NT2/D1 (cell line): ENCODE results near the gene TNFRSF12A.
A peak's percentile ranks its signal among the peaks of the same experiment; 100 is the strongest.

ENCODE experiments used
- DNase-seq: peaks from one replicate; pipeline ENCODE4 v3.0.0-alpha.2; 2011; ENCODE audit warnings: low read depth, low spot score
- H3K27me3 ChIP-seq: 2 replicates; pipeline ENCODE4 v1.6.0; 2011; ENCODE audit warnings: mild to moderate bottlenecking; ENCODE audit not compliant: insufficient read length, insufficient read depth
- H3K36me3 ChIP-seq: 2 replicates; pipeline ENCODE4 v1.6.1; 2011; ENCODE audit warnings: mild to moderate bottlenecking, low read length, mixed read lengths; ENCODE audit not compliant: insufficient read depth, insufficient read length
- H3K4me1 ChIP-seq: 2 replicates; pipeline ENCODE4 v1.5.1; 2011; ENCODE audit not compliant: insufficient read depth, insufficient read length
- H3K4me3 ChIP-seq: 2 replicates; pipeline ENCODE4 v1.5.1; 2011; ENCODE audit warnings: low read depth; ENCODE audit not compliant: insufficient read length
- H3K9ac ChIP-seq: 2 replicates; pipeline ENCODE4 v1.6.0; 2011; ENCODE audit warnings: low read depth; ENCODE audit not compliant: insufficient read length
- H3K9me3 ChIP-seq: 2 replicates; pipeline ENCODE4 v1.5.1; 2011; ENCODE audit warnings: mild to moderate bottlenecking, low read length; ENCODE audit not compliant: insufficient read depth
- SUZ12 ChIP-seq: IDR thresholded peaks from 2 replicates; pipeline ENCODE4 v1.6.1; 2011; ENCODE audit not compliant: insufficient read length, insufficient read depth; ENCODE audit errors: extremely low read depth
- YY1 ChIP-seq: IDR thresholded peaks from 2 replicates; pipeline ENCODE4 v1.6.1; 2011; ENCODE audit not compliant: insufficient read length, insufficient read depth
- ZNF274 ChIP-seq: IDR thresholded peaks from 2 replicates; pipeline ENCODE4 v1.6.1; 2011; ENCODE audit warnings: mild to moderate bottlenecking, low read depth, low read length

TNFRSF12A gene

GRCh38 chr16:3008690-3009037 lies 11.5 kb upstream of the TNFRSF12A start:
- Histone ChIP-seq H3K4me1 (peaks cover 34% of the 10 kb centered on the region), H3K36me3 (peaks cover 4% of the 10 kb centered on the region), H3K9me3 (no peaks in the 10 kb centered on the region), H3K9ac (peak overlapping the region; percentile 26), H3K27me3 (peaks cover 33% of the 10 kb centered on the region), H3K4me3 (peak overlapping the region; percentile 27)
- TF ChIP-seq ZNF274 (no peak), SUZ12 (no peak), YY1 (no peak)
- no peak for DNase-seq

GRCh38 chr16:3009568-3010390 lies 10.4 kb upstream of the TNFRSF12A start:
- H3K4me3 ChIP-seq, result peak overlapping the region; percentile 36
- no peak for TF ChIP-seq SUZ12
- peaks cover 42% of the 10 kb centered on the region for H3K4me1 ChIP-seq
- H3K27me3 ChIP-seq, result peaks cover 33% of the 10 kb centered on the region
- peaks cover 15% of the 10 kb centered on the region for H3K36me3 ChIP-seq
- no peak for DNase-seq
- peak overlapping the region; percentile 79 for H3K9ac ChIP-seq
- no peaks in the 10 kb centered on the region for H3K9me3 ChIP-seq

- H3K4me1 ChIP-seq, result peaks cover 44% of the 10 kb centered on the region
- DNase-seq, result no peak
- TF ChIP-seq YY1 (no peak), ZNF274 (no peak), SUZ12 (no peak)
- H3K27me3 ChIP-seq, result peaks cover 33% of the 10 kb centered on the region
- H3K36me3 ChIP-seq, result peaks cover 23% of the 10 kb centered on the region
- H3K4me3 ChIP-seq, result no peak overlapping the region
- peak overlapping the region; percentile 79 for H3K9ac ChIP-seq
- H3K9me3 ChIP-seq, result no peaks in the 10 kb centered on the region
These were observed 9.7 kb upstream of the TNFRSF12A start for GRCh38 chr16:3010510-3010909.

- Histone ChIP-seq H3K4me1 (peaks cover 32% of the 10 kb centered on the region), H3K4me3 (no peak overlapping the region), H3K36me3 (peaks cover 35% of the 10 kb centered on the region), H3K9me3 (no peaks in the 10 kb centered on the region), H3K27me3 (peaks cover 25% of the 10 kb centered on the region), H3K9ac (peak overlapping the region; percentile 24)
- TF ChIP-seq SUZ12 (no peak), YY1 (no peak), ZNF274 (no peak)
- no peak for DNase-seq
These were observed 7.9 kb upstream of the TNFRSF12A start for GRCh38 chr16:3012246-3012645.

- TF ChIP-seq YY1 (no peak), ZNF274 (no peak), SUZ12 (no peak)
- H3K9ac ChIP-seq, result peak within 1 kb of the TSS; percentile 54
These were observed 7.2 kb upstream of the TNFRSF12A start, which contains the start of gene CLDN9 for GRCh38 chr16:3012828-3013420. Gene CLDN9 (plus strand): TSS chr16:3012923. CDS start chr16:3013363, 440 bp downstream.

GRCh38 chr16:3013491-3013951 lies 6.6 kb upstream of the TNFRSF12A start:
- no peak for DNase-seq
- H3K36me3 ChIP-seq, result peaks cover 35% of the 10 kb centered on the region
- H3K9ac ChIP-seq, result peak overlapping the region; percentile 54
- H3K9me3 ChIP-seq, result no peaks in the 10 kb centered on the region
- peaks cover 24% of the 10 kb centered on the region for H3K4me1 ChIP-seq
- no peak overlapping the region for H3K4me3 ChIP-seq
- peaks cover 20% of the 10 kb centered on the region for H3K27me3 ChIP-seq
- TF ChIP-seq ZNF274 (no peak), SUZ12 (no peak), YY1 (no peak)

More at GRCh38 chr16:3012828-3013420, 7.2 kb upstream of the TNFRSF12A start, which contains the start of gene CLDN9:
- Histone ChIP-seq H3K27me3 (peaks cover 20% of the 10 kb centered on the region), H3K4me3 (no peak within 1 kb of the TSS), H3K36me3 (peaks cover 35% of the 10 kb centered on the region), H3K9me3 (no peaks in the 10 kb centered on the region), H3K4me1 (peaks cover 25% of the 10 kb centered on the region)
- no peak for DNase-seq

- Histone ChIP-seq H3K36me3 (peaks cover 35% of the 10 kb centered on the region), H3K4me3 (no peak overlapping the region), H3K9ac (no peak overlapping the region), H3K27me3 (peaks cover 20% of the 10 kb centered on the region), H3K4me1 (peaks cover 22% of the 10 kb centered on the region), H3K9me3 (no peaks in the 10 kb centered on the region)
- no peak for DNase-seq
- TF ChIP-seq SUZ12 (no peak), ZNF274 (no peak), YY1 (no peak)
These were observed 6.0 kb upstream of the TNFRSF12A start for GRCh38 chr16:3013998-3014690.
